GM21447 (cell line): ENCODE measurements around the gene IRF3.
"Not testable (repeated sequence)": the region's sequence is repeated elsewhere in the genome, so short reads cannot be mapped to it uniquely, and the experiment has no call there.

ENCODE experiments used
- ATAC-seq: cut with Tn5 transposase; IDR thresholded peaks from one replicate; pipeline ENCODE4 v1.9.1; 2021; ENCODE audit not compliant: unreplicated experiment

IRF3 gene

DNA sequence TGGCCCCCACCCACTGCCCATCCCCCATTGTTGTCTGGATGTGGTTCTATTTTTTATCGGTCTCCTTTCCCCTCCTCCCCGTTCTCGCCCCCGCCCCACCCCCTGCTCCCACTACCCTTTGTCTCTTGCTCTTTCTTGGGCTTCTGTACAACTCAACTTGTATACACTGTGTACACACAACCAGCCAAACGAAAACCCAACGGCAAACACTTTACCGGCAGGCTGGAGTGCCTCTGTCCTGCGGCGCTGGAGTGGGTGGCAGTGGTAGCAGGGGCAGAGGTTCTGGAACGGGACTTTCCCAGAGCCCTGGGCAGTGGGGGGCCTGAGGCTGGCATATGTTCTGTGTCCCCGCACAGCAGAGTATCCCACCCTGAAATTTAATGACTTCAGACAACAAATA, 39.4 kb downstream of the IRF3 start:
- ATAC-seq: no peak

DNA sequence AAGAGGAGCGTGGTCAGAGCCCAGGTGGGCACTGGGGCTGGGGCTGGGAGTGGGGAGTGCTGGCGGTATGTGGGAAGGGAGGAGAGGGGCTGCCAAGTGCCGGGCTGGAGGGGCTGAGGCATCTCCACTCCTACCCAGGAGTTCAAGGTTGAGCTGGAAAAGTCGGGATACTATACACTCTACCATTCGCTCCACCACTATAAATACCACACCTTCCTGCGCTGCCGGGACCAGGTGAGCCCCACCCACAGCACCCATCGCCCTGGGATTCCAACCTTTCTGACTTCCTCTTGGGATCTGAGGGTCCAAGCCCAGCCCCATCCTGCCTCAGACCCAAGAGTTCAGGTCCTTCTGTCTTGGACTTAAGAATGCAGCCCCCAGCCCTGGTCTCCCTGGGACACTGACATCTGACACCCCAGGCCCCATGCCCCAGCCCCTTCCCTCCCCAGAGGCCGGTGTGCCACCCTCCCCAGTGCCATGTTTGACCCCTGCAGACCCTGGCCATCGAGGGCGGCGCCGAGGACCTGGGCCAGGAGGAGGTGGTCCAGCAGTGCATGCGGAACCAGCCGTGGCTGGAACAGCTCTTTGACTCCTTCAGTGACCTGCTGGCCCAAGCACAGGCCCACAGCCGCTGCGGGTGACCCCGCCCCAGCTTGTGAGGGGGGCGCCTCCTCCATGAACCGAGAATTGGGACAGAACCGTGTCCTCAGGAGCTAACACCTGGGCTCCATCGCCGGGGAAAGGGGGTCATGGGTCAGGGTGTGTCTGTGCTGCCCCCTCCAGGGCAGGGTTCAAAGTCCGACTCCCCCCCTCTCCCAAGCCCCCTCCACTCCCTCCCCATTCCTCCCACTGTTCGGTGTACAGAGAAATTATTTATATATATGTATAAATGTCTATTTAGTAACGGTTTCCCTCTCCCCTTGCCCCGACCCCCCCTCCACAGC, 40.4 kb downstream of the IRF3 start:
- no peak for ATAC-seq

DNA sequence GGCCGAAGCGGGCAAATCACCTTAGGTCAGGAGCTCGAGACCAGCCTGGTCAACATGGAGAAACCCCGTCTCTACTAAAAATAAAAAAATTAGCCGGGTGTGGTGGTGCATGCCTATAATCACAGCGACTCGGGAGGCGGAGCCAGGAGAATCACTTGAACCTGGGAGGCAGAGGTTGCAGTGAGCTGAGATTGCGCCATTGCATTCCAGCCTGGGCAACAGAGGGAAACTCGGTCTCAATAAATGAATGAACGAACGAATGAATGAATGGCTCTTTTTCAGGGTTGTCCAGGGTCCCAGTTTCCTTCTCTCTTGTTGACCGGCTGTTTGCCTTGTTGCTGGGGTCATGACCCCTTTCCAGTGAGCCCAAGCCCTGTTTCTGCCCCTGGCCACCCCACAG, 47.8 kb downstream of the IRF3 start:
- not testable (repeated sequence) for ATAC-seq

DNA sequence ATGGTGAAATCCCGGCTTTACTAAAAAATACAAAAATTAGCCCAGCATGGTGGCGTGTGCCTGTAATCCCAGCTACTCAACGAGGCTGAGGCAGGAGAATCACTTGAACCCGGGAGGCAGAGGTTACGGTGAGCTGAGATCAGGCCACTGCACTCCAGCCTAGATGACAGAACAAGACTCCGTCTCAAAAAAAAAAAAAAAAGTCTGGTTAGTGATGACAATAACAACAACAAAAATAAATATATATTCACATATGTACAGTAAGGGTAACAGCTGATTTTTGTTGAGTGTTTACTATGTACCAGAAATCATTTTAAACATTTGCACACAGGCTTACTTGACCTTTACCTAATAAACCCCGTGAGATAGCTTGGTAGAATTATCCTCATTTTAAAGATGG, 48.7 kb downstream of the IRF3 start:
- ATAC-seq: no peak

DNA sequence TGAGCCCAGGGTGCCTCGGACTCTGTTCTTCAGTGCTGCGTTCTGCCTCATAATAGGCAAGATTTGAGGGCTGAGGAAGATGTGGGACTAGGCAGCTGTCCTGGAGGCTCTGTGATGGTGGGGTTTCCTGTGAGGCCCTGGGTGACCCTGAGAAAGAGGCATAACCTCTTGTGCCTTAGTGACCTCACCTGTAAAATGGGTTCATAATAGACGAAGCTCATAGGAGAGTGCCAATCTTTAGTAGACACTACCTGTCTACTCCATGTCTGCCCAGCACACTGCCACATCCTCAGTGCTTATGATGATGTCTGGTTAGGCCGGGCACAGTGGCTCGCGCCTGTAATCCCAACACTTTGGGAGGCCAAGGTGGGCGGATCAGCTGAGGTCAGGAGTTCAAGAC, 49.1 kb downstream of the IRF3 start:
- ATAC-seq: no peak

DNA sequence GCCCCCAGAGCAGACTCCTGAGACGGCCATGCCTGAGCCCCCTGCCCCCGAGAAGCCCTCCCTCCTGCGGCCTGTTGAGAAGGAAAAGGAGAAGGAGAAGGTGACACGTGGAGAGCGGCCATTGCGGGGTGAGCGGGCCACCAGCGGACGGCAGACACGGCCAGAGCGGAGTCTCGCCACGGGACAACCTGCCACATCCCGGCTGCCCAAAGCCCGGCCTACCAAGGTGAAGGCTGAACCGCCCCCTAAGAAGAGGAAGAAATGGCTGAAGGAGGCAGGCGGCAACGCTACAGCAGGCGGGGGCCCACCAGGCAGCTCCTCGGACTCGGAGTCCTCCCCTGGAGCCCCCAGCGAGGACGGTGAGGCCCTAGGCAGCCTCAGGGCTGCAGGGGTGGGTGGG, 49.8 kb downstream of the IRF3 start:
- no peak for ATAC-seq

DNA sequence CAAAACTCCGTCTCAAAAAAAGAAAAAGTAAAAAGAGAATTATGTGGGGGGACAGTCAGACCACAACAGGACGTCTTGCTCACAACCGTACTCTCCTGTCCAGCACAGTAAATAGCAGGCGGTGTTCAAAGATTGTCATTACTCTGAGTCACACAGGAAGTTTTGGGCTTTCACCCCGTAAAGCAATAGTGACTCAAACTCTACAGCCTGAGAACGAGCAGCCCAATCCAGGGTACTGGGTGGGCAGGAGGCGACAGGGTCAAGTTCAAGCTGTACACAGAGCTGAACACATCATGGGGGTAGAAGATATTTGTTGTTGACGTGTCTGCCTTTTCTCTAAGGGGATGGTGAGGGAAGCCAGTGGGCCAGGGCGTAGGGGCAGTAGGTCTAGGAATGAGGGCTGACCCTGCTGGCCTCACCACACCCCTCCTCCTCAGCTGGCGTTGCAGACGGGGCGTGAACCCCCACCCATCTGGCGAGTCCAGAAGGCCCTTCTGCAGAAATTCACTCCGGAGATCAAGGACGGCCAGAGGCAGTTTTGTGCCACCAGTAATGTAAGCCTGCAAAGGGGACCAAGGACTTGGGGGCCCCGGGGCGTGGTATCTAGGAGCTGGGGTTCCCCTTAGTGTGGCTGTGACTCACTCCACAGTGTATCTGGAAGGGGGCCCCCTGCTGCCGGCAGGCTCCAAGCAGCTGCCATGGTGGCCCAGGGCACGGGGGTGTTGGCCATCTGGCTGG, 51.4 kb downstream of the IRF3 start:
- no peak for ATAC-seq

DNA sequence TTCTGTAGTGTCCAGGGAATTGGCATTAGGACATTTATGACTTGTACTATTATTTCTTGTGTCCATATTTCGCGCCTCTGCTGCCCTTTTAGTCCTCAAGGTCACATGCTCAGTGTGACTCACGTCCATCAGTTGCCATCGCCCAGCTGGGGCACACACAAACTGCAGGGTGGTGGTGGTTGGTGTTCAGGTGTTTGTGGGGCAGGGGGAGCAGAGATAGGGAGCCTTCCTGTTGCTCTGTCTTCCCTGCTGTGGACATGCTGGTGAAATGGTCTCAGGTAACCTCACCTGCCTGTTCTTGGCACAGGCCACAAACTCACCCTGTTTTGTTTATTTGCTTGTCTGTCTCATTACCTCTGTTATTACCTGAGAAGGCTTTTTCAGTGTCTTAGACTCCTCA, 52.3 kb downstream of the IRF3 start:
- no peak for ATAC-seq
